HG03469 (cell line): Measurements from ENCODE around the gene JAKMIP2.
"Not testable (repeated sequence)": the region's sequence is repeated elsewhere in the genome, so short reads cannot be mapped to it uniquely, and the experiment has no call there.

Experiments
- ATAC-seq: cut with Tn5 transposase; IDR thresholded peaks from one replicate; pipeline ENCODE4 v1.9.1; 2021; ENCODE audit warnings: mild to moderate bottlenecking, moderate library complexity, moderate number of reproducible peaks; ENCODE audit not compliant: unreplicated experiment

JAKMIP2 gene

GRCh38 chr5:147617711-147618350 is 164.7 kb downstream of the JAKMIP2 start:
- ATAC-seq = no peak

GRCh38 chr5:147617191-147617606 is 165.3 kb downstream of the JAKMIP2 start:
- ATAC-seq = no peak

GRCh38 chr5:147616421-147616820 is 166.1 kb downstream of the JAKMIP2 start:
- no peak for ATAC-seq

- ATAC-seq = no peak
Measured at GRCh38 chr5:147613359-147613758, 169.2 kb downstream of the JAKMIP2 start.

- no peak for ATAC-seq
Measured at GRCh38 chr5:147611483-147611882, 171.0 kb downstream of the JAKMIP2 start.

- ATAC-seq = no peak
Measured at GRCh38 chr5:147610798-147611197, 171.7 kb downstream of the JAKMIP2 start.

GRCh38 chr5:147601652-147602051 is 180.9 kb downstream of the JAKMIP2 start:
- ATAC-seq = no peak

GRCh38 chr5:147591120-147591519 is 191.4 kb downstream of the JAKMIP2 start:
- no peak for ATAC-seq

GRCh38 chr5:147590096-147590495 is 192.4 kb downstream of the JAKMIP2 start:
- no peak for ATAC-seq

GRCh38 chr5:147586832-147587231 is 195.7 kb downstream of the JAKMIP2 start:
- ATAC-seq = no peak

- ATAC-seq = no peak
Measured at GRCh38 chr5:147586221-147586620, 196.3 kb downstream of the JAKMIP2 start.

- not testable (repeated sequence) for ATAC-seq
Measured at GRCh38 chr5:147582272-147582671, 200.3 kb downstream of the JAKMIP2 start.

- ATAC-seq = not testable (repeated sequence)
Measured at GRCh38 chr5:147580418-147580817, 202.1 kb downstream of the JAKMIP2 start.

- no peak for ATAC-seq
Measured at GRCh38 chr5:147578228-147579024, 204.1 kb downstream of the JAKMIP2 start.

- ATAC-seq = no peak
Measured at GRCh38 chr5:147576646-147577535, 205.6 kb downstream of the JAKMIP2 start.

GRCh38 chr5:147575598-147575997 is 206.9 kb downstream of the JAKMIP2 start:
- no peak for ATAC-seq

- no peak for ATAC-seq
Measured at GRCh38 chr5:147573211-147573610, 209.3 kb downstream of the JAKMIP2 start.

- no peak for ATAC-seq
Measured at GRCh38 chr5:147568710-147569406, 213.7 kb downstream of the JAKMIP2 start.

- no peak for ATAC-seq
Measured at GRCh38 chr5:147567917-147568598, 214.5 kb downstream of the JAKMIP2 start.

- ATAC-seq = no peak
Measured at GRCh38 chr5:147565524-147565923, 217.0 kb downstream of the JAKMIP2 start.
